HUES64 (cell line): ENCODE data around the gene POPDC2. TPM values are rescaled to one million over a fixed set of nuclear protein-coding genes. Genes with fewer than 3 reads are reported as not detected.

Experiments
- H3K27ac ChIP-seq: 2 replicates; pipeline ENCODE4 v1.7.0; 2013; ENCODE audit warnings: low read depth, low read length, inconsistent platforms
- H3K27me3 ChIP-seq: 2 replicates; pipeline ENCODE4 v1.6.1; 2013; ENCODE audit warnings: mild to moderate bottlenecking, low read length; ENCODE audit not compliant: insufficient read depth
- H3K36me3 ChIP-seq: 2 replicates; pipeline ENCODE4 v1.6.1; 2013; ENCODE audit warnings: mild to moderate bottlenecking, low read length; ENCODE audit not compliant: insufficient read depth
- H3K4me1 ChIP-seq: 2 replicates; pipeline ENCODE4 v1.6.1; 2013; ENCODE audit warnings: mild to moderate bottlenecking, low read length, moderate library complexity; ENCODE audit not compliant: insufficient read depth
- H3K4me3 ChIP-seq: 2 replicates; pipeline ENCODE4 v1.5.1; 2013; ENCODE audit warnings: mild to moderate bottlenecking, low read length, moderate library complexity
- H3K9ac ChIP-seq: 2 replicates; pipeline ENCODE4 v1.6.1; 2013; ENCODE audit warnings: mild to moderate bottlenecking, low read depth, low read length
- H3K9me3 ChIP-seq: 2 replicates; pipeline ENCODE4 v1.6.1; 2013; ENCODE audit warnings: low read depth, low read length; ENCODE audit not compliant: insufficient read depth
- WGBS: fragments of 150-250, 120-280 bp; methylation state at CpG from one replicate; pipeline ENCODE4 v1.1.7; 2013; ENCODE audit warnings: missing lambda C conversion rate; 5-methylcytosine and 5-hydroxymethylcytosine counted together
- polyA plus RNA-seq, 2 experiments: library from polyadenylated mRNA; stranded (reverse); fragments of 50-300 nt; gene quantifications; one replicate each; pipeline ENCODE4 v1.2.3, GENCODE V29; 2013

The POPDC2 gene, protein sequence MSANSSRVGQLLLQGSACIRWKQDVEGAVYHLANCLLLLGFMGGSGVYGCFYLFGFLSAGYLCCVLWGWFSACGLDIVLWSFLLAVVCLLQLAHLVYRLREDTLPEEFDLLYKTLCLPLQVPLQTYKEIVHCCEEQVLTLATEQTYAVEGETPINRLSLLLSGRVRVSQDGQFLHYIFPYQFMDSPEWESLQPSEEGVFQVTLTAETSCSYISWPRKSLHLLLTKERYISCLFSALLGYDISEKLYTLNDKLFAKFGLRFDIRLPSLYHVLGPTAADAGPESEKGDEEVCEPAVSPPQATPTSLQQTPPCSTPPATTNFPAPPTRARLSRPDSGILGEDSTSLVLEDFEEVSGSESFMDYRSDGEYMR
- 0.50 TPM for polyA plus RNA-seq (2013, experiment 1 of 2)
- 1.6 TPM for polyA plus RNA-seq (2013, experiment 2 of 2)

DNA sequence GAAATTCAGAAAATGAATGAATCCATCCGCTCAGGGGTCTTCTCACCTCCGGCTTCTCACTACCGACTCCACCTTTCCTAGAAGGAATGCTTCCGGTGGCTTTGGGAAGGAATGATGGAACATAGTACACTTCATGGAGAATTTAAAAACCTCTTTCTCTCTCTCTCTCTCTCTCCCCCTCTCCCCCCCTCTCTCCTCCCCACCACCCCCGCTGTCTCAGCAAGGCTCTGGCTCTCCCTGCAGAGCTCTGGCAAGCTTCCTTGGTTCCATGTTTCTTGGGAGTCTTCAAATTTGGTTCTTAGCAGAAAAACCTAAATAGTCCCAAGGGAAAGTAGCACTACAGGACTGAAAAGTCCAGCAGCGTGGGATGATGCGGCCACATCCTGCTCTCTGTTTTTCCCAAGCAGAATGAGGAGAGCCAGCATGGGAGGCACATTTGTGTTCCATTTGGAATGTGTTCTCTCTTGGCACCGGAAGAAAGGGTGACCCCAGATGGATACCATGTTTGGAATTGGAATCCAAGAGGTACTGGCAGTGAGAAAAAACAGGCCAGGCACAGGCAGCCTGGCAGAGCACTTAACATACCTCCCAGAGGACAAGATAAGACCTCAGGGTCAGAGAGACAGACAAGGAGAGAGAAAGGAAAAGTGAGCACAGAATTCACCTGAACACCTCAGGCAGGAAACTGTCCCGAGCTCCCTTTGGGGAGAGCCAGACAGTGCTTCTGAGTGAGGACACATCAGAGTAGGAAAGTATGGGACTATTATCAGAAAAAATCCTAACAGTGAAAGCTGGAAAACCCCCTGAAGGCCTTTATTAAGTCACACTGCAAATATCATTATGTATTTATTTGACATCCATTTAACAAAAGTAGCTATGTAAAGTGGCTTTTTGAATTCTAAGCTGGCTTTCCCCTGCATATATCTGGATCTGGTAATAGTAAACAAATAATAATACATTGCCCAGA is at the start of gene POPDC2:
Gene POPDC2, minus strand, starts transcription at position 116 of the 967 bp plus-strand sequence. CDS start 166 bp downstream, outside the sequence.
- 89% methylated on average over 7 of the region's 9 CpGs for WGBS
- H3K4me3 ChIP-seq = no peak within 1 kb of the TSS
- no peaks in the 10 kb centered on the region for H3K4me1 ChIP-seq
- H3K9ac ChIP-seq = no peak within 1 kb of the TSS
- H3K27ac ChIP-seq = no peak within 1 kb of the TSS
- no peaks in the 10 kb centered on the region for H3K36me3 ChIP-seq
- H3K9me3 ChIP-seq = no peaks in the 10 kb centered on the region
- no peaks in the 10 kb centered on the region for H3K27me3 ChIP-seq

DNA sequence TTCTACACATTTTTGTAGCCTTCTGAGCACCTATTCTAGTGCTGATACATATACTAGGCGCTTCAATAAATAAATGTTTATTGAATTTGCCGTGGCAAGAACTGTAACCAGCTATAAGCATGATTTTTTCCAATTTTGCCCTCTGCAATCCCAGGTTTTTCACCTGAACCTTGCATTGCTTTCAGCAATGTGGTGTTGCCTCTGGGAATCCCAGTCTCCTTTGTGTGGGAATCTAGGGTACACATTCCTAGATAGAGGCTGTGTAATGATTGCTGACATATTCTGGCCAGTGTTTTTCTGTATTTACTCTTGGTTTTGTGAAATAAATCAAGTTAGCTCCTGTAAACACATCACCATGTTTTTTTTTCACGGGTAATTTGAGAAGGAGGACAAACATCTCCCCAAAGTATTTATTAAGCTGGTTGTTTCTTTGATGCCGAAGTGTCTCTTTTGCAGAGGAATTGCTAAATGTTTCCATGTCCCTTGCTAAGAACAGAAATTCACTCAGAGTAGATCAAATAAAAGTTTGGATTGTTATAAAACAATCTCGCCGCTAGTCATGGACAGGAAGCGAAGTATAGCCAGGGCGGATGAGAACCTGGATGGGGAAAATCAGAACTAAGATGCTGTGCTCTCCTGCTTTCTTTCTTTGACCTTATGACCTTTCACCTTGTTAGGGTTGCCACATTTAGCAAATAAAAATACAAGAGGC is 43.6 kb upstream of the POPDC2 start:
- H3K9me3 ChIP-seq = no peaks in the 10 kb centered on the region
- H3K27ac ChIP-seq = no peak overlapping the region
- 92% methylated on average over 7 of the region's 8 CpGs for WGBS
- peaks cover 13% of the 10 kb centered on the region for H3K27me3 ChIP-seq
- H3K36me3 ChIP-seq = no peaks in the 10 kb centered on the region
- H3K9ac ChIP-seq = no peak overlapping the region
- H3K4me3 ChIP-seq = peak overlapping the region; percentile 75
- H3K4me1 ChIP-seq = peaks cover 18% of the 10 kb centered on the region

DNA sequence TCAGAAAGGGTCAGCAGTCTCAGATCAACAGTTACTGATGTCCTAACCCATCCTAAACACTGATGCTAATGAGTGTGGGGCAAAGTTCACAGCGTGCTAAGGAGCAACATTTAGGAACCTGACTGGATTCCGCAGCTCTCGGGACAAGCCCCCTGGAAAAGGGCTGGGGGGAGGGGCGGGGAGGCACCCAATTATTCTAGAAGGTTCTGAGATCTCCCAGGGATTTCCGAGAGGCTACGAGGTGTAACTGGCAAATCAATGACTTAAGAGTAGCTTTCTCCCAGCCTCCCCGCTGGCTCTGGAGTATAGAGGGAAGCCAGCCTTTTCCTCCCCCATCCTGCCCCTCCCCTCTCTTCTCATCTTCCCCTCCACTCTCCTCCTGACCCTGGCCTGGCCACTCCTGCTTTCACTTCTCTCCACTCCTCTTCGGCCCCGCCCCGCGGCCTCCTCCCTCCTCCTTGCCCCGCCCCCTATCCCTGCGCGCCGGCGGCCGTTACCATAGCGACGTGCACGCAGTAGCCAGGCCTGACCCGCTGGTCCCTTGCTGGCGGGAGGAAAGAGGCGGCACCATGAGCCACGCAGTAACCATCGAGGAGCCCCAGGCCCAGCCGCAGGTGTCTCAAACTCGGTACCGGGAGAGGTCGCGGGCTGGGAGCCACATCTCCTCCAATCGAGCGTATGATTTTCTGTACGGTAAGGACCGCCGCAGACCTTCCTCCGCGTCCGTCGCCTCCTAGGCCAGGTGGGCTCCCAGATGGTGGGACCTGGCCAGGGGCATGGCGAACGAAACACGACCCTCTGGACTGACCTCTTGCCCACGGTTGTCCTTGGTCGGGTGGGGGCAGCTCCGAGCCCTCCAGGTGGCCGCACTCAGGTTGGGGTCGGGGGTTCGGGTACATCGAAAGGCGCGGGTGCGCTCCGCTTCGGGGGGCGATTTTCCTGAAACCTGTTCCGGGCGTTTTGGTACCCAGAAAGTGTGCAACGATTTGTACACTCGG is 42.4 kb upstream of the POPDC2 start, which contains the start of gene CFAP91:
Gene CFAP91, plus strand, starts transcription at position 493 of the 998 bp plus-strand sequence. Its CDS starts 77 bp downstream, at position 570.
- H3K4me3 ChIP-seq = peak within 1 kb of the TSS; percentile 75
- H3K27me3 ChIP-seq = peaks cover 13% of the 10 kb centered on the region
- 13% methylated on average over 59 of the region's 59 CpGs for WGBS
- peak within 1 kb of the TSS; percentile 68 for H3K9ac ChIP-seq
- H3K4me1 ChIP-seq = peaks cover 18% of the 10 kb centered on the region
- peak within 1 kb of the TSS; percentile 51; the same call in 1 of the 2 replicates for H3K27ac ChIP-seq
- H3K36me3 ChIP-seq = no peaks in the 10 kb centered on the region
- H3K9me3 ChIP-seq = no peaks in the 10 kb centered on the region

GRCh38 chr3:119700920-119701734 is 40.7 kb upstream of the POPDC2 start:
- H3K9me3 ChIP-seq = no peaks in the 10 kb centered on the region
- peaks cover 13% of the 10 kb centered on the region for H3K27me3 ChIP-seq
- H3K4me1 ChIP-seq = peaks cover 18% of the 10 kb centered on the region
- H3K27ac ChIP-seq = no peak overlapping the region
- no peak overlapping the region for H3K4me3 ChIP-seq
- no peaks in the 10 kb centered on the region for H3K36me3 ChIP-seq
- 93% methylated on average over 19 of the region's 22 CpGs for WGBS
- H3K9ac ChIP-seq = no peak overlapping the region

GRCh38 chr3:119700269-119700919 is 40.0 kb upstream of the POPDC2 start:
- Histone ChIP-seq H3K9me3 (no peaks in the 10 kb centered on the region), H3K9ac (no peak overlapping the region), H3K27ac (no peak overlapping the region), H3K36me3 (no peaks in the 10 kb centered on the region), H3K4me3 (no peak overlapping the region), H3K27me3 (peaks cover 13% of the 10 kb centered on the region), H3K4me1 (peaks cover 18% of the 10 kb centered on the region)
- 94% methylated on average over 4 of the region's 4 CpGs for WGBS

DNA sequence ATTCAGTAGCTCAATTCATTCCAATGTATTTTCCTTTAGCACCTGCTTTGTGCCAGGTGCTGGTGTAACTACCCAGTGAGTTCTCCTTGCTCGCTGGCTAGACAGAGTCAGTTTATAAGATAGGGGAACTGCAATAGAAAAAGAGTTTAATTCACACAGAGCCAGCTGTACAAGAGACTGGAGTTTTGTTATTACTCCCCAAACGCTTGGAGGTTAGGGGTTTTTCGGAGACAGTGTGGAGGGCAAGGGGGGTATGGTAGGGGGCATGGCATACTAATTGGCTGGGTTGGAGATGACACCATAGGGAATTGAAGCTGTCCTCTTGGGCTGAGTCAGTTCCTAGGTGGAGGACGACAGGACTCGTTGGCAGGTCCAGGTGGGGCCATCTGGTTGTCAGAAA is 37.0 kb upstream of the POPDC2 start:
- no peaks in the 10 kb centered on the region for H3K36me3 ChIP-seq
- H3K27me3 ChIP-seq = no peaks in the 10 kb centered on the region
- WGBS = 89% methylated on average over 5 of the region's 5 CpGs

DNA sequence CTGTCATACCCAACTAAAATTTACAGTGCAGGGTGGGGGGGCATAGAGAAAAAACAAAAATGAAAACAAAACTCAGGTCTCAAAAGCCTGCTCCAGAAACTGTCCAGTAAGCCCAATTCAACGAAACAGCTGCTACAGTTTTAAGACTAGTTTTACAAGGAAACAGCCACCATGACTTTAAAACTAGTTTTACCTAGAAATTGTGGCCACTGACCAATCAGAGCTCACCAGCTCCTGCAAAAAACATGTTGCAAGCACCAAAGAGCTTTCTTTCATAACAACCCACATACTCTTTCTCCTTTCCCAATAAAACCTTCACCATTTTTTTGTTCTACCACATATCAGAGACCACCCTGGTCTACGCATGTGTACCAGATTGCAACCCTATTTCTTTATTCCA is 35.1 kb upstream of the POPDC2 start:
- no peak overlapping the region for H3K27ac ChIP-seq
- WGBS = 95% methylated on average over 2 of the region's 2 CpGs
- no peak overlapping the region for H3K9ac ChIP-seq
- no peaks in the 10 kb centered on the region for H3K36me3 ChIP-seq
- H3K4me3 ChIP-seq = no peak overlapping the region
- H3K27me3 ChIP-seq = no peaks in the 10 kb centered on the region
- no peaks in the 10 kb centered on the region for H3K4me1 ChIP-seq
- no peaks in the 10 kb centered on the region for H3K9me3 ChIP-seq

More for the DNA sequence above, 37.0 kb upstream of the POPDC2 start:
- Histone ChIP-seq H3K9ac (no peak overlapping the region), H3K9me3 (no peaks in the 10 kb centered on the region), H3K4me3 (no peak overlapping the region), H3K27ac (no peak overlapping the region), H3K4me1 (peaks cover 7% of the 10 kb centered on the region)

DNA sequence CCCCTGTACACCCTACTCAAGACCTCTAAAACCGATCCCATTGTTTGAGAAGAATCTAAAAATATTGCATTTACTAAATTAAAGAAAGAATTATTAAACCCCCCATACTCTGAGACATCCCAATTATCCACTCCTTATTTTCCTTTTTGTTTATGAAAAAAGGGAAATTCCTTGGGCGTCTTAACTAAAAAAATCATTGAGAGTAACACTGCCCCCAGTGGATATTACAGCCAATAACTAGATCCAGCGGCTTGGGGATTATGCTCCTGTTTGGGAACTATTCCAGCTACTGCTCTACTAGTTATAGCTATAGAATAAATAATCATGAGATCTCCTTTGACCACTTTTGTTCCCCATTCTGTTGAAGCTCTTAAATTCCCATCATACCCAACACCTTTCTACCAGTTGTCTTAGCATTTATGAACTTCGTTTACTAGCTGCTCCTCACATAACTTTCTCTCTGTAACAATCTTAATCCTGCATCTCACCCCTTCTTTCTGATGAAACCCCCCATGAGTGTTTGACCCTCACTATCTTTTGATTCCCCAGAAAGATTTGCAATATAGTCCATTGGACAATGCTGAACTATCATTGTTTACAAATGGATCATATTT is 29.8 kb upstream of the POPDC2 start:
- 62% methylated on average over 4 of the region's 4 CpGs for WGBS
- peaks cover 6% of the 10 kb centered on the region; the same call in 1 of the 2 replicates for H3K9me3 ChIP-seq

GRCh38 chr3:119683421-119683820 is 23.0 kb upstream of the POPDC2 start:
- no peak overlapping the region for H3K4me3 ChIP-seq
- H3K27ac ChIP-seq = no peak overlapping the region
- no peaks in the 10 kb centered on the region for H3K36me3 ChIP-seq
- no peaks in the 10 kb centered on the region for H3K27me3 ChIP-seq
- no CpG with 5 or more reads among the region's 1 CpG for WGBS
- H3K9ac ChIP-seq = no peak overlapping the region
- no peaks in the 10 kb centered on the region; the same call in 1 of the 2 replicates for H3K4me1 ChIP-seq
- peaks cover 6% of the 10 kb centered on the region; the same call in 1 of the 2 replicates for H3K9me3 ChIP-seq

More for the DNA sequence above, 29.8 kb upstream of the POPDC2 start:
- H3K9ac ChIP-seq = no peak overlapping the region
- H3K27me3 ChIP-seq = no peaks in the 10 kb centered on the region
- no peaks in the 10 kb centered on the region for H3K36me3 ChIP-seq
- H3K27ac ChIP-seq = no peak overlapping the region
- H3K4me1 ChIP-seq = no peaks in the 10 kb centered on the region; the same call in 1 of the 2 replicates
- no peak overlapping the region for H3K4me3 ChIP-seq
